ENCODE results near the gene UBE4A.

Gene UBE4A

DNA sequence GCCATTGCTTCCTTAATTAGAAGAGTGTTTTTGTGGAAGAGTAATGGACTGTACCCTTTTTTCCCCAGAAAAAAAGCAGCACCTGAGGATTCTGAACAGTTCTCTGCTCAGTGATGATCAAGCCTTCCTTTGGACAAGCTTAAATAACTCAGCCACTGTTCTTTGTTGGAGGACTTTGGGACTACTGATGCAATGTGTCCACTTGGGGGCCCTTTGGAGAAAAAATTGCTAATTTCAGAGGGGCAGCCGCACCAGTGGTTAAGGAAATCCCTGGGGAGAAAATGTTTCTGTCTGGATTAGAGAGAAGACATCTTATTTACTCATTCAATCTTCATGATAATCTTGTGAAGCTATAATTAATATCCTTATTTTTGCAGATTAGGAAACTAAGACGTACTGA is 71.6 kb downstream of the UBE4A start:
- TF ChIP-seq ZBTB7A (IDR thresholded peaks at IDR 0.05; ENCODE audit: low read depth) (no peak), NFIC (IDR thresholded peaks at IDR 0.05) (no peak), RAD21 (IDR thresholded peaks at IDR 0.05; ENCODE audit: low read depth) (no peak), TCF12 (IDR thresholded peaks at IDR 0.05; ENCODE audit: low read depth) (no peak), EGR1 (IDR thresholded peaks at IDR 0.05) (no peak), CEBPB (IDR thresholded peaks at IDR 0.05) (no peak), TEAD4 (IDR thresholded peaks at IDR 0.05) (no peak), EP300 (IDR thresholded peaks at IDR 0.05; ENCODE audit: borderline replicate concordance) (no peak), YY1 (IDR thresholded peaks at IDR 0.05; ENCODE audit: low read depth) (no peak), FOXM1 (IDR thresholded peaks at IDR 0.05; ENCODE audit: borderline replicate concordance, low read depth) (no peak), TAF1 (IDR thresholded peaks at IDR 0.05; ENCODE audit: low read depth) (no peak), CREB1 (IDR thresholded peaks at IDR 0.05; ENCODE audit: low read depth) (no peak)
- TF ChIP-seq, protein P1, sequence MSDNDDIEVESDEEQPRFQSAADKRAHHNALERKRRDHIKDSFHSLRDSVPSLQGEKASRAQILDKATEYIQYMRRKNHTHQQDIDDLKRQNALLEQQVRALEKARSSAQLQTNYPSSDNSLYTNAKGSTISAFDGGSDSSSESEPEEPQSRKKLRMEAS (IDR thresholded peaks at IDR 0.05): no peak
- TF ChIP-seq, protein P2, sequence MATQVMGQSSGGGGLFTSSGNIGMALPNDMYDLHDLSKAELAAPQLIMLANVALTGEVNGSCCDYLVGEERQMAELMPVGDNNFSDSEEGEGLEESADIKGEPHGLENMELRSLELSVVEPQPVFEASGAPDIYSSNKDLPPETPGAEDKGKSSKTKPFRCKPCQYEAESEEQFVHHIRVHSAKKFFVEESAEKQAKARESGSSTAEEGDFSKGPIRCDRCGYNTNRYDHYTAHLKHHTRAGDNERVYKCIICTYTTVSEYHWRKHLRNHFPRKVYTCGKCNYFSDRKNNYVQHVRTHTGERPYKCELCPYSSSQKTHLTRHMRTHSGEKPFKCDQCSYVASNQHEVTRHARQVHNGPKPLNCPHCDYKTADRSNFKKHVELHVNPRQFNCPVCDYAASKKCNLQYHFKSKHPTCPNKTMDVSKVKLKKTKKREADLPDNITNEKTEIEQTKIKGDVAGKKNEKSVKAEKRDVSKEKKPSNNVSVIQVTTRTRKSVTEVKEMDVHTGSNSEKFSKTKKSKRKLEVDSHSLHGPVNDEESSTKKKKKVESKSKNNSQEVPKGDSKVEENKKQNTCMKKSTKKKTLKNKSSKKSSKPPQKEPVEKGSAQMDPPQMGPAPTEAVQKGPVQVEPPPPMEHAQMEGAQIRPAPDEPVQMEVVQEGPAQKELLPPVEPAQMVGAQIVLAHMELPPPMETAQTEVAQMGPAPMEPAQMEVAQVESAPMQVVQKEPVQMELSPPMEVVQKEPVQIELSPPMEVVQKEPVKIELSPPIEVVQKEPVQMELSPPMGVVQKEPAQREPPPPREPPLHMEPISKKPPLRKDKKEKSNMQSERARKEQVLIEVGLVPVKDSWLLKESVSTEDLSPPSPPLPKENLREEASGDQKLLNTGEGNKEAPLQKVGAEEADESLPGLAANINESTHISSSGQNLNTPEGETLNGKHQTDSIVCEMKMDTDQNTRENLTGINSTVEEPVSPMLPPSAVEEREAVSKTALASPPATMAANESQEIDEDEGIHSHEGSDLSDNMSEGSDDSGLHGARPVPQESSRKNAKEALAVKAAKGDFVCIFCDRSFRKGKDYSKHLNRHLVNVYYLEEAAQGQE (IDR thresholded peaks at IDR 0.05; ENCODE audit: low read depth): no peak
- TF ChIP-seq, protein P3, sequence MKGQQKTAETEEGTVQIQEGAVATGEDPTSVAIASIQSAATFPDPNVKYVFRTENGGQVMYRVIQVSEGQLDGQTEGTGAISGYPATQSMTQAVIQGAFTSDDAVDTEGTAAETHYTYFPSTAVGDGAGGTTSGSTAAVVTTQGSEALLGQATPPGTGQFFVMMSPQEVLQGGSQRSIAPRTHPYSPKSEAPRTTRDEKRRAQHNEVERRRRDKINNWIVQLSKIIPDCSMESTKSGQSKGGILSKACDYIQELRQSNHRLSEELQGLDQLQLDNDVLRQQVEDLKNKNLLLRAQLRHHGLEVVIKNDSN (IDR thresholded peaks at IDR 0.05): no peak

DNA sequence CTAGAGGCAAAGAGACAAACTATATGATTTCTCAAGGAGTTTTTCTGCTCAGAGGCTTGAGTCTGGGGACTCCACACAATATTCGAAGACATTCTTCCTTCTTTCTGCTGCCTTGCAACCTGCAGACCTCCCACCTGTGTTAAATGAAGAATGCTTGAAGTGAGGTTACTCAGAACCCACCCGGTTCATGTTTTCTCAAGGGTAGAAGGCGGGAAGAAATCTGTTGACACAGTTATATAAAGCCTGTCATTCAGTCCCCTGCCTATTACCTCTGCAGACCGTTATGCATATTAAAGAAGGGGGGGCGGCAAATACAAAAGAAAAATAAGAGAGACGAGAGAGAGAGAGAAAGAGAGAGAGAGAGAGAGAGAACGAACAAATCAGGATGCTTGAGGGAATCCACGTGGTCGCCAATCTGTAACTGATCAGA is 74.7 kb downstream of the UBE4A start:
- TF ChIP-seq ZBTB7A (IDR thresholded peaks at IDR 0.05; ENCODE audit: low read depth) (no peak), FOXM1 (IDR thresholded peaks at IDR 0.05; ENCODE audit: borderline replicate concordance, low read depth) (no peak), TEAD4 (IDR thresholded peaks at IDR 0.05) (no peak)
- TF ChIP-seq, protein P3 (IDR thresholded peaks at IDR 0.05): no peak
- TF ChIP-seq, protein P1 (IDR thresholded peaks at IDR 0.05): 0 out of 2 replicates have a peak, but pooled peaks have one; percentile 4

DNA sequence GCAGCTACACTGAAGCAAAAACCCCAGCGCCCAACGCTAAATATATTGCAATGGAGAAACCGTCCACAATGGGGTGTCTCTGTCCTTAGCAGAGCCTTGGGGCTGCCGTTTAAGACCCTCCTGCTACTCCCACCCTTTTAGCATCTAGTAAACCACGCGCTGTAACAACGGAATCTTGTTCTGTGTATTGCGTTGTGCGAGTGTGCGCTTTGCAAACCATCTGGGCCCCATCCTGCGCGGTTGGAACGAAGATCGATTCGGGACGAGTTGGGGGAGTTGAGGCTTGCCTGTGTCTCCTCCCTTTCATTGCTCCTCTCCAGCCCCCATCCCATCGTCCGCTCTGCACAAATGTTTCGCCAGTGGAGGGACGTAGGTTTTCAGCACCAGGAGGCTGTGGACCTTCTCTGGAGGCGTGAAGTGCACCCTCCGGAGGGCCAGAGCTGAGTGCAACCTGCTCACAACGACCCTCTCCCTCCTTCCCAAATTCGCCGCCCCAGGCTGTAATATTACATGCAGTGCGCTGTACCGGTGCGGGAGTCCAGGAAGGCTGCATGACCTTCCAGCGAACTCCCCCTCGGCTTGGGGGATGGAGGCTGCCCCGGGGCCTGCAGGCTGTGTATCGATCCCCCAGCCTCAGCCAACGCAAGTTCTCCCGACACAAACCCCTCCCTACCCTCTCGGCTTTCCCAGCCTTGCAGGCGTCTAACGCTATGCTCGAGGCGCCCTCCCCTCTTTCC is 75.3 kb downstream of the UBE4A start:
- no peak for TF ChIP-seq NFIC (IDR thresholded peaks at IDR 0.05)
- no peak for TF ChIP-seq CEBPB (IDR thresholded peaks at IDR 0.05)
- TF ChIP-seq TAF1 (IDR thresholded peaks at IDR 0.05; ENCODE audit: low read depth): no peak
- peak; percentile 57; the same call in 1 of the 2 replicates for TF ChIP-seq ZBTB7A (IDR thresholded peaks at IDR 0.05; ENCODE audit: low read depth)
- no peak for TF ChIP-seq CREB1 (IDR thresholded peaks at IDR 0.05; ENCODE audit: low read depth)
- TF ChIP-seq, protein P1 (IDR thresholded peaks at IDR 0.05): peak; percentile 42; the same call in 1 of the 2 replicates
- TF ChIP-seq TEAD4 (IDR thresholded peaks at IDR 0.05): no peak
- TF ChIP-seq, protein P2 (IDR thresholded peaks at IDR 0.05; ENCODE audit: low read depth): peak; percentile 87

DNA sequence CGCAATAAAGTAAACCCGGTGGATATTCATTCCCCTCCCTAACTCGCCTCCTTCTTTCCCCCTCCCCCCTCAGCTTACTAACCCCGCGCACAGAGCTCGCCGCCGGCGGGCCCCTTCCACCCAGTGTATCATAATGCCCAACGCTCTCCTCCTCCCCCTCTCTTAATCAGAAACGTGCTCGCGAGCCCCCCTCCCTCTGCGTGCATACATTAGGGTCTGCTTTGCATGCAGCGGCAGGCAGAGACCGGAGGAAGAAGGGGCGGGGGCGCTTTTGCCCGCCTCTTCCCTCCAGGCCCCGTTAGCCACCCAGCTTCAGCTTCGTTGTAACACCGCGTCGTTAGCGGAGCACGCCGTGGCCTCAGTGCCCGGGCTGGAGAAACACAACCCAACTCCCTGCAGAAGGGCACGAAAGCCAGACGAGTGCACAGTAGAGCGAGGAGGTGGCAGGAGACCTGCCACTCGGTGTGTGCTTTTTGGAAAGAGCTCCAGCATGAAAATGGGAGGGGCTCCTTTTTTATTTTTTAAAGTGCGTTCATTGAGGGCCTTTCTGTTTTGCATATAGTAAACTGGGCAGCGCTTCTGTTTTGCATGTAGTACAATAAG is 76.0 kb downstream of the UBE4A start:
- TF ChIP-seq RAD21 (IDR thresholded peaks at IDR 0.05; ENCODE audit: low read depth) (no peak), YY1 (IDR thresholded peaks at IDR 0.05; ENCODE audit: low read depth) (no peak), EP300 (IDR thresholded peaks at IDR 0.05; ENCODE audit: borderline replicate concordance) (no peak), ZBTB7A (IDR thresholded peaks at IDR 0.05; ENCODE audit: low read depth) (0 out of 2 replicates have a peak, but pooled peaks have one; percentile 53)

DNA sequence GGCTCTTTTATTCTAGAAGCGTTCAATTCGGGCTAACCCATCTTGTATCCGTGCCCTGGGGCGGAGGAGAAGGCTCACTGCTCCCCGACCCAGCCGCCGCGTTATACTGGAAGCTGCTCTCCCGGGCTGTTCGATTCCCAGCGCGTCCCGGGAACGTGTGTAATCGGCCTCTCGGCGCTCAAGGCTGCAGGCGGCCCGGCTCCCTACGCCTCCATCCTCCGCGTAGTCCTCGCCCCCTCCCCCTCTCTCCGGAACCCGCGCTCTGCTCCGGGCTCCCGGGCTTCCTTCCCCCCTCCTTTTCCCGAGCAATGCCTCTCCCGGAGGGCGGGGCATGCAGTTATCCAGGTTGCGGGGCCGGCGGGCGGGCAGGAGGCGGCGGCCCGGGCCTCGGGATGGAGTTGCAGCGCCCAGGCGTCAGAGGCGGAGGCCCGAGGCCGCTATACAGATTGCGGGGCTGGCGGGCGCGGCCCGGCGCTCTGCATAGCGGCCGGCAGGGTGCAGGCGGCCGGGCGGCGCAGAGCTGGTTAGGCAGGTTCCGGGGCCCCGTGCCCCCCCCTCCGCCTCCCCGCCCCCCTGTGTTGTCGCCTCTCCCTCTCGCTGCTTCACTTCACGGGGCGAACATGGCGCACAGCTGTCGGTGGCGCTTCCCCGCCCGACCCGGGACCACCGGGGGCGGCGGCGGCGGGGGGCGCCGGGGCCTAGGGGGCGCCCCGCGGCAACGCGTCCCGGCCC is 76.7 kb downstream of the UBE4A start, which contains the start of gene KMT2A:
KMT2A (plus strand) TSS at position 600 of the 732 bp plus-strand sequence; CDS start at position 621, 21 bp downstream.
- TF ChIP-seq YY1 (IDR thresholded peaks at IDR 0.05; ENCODE audit: low read depth): peak; percentile 82
- TF ChIP-seq NFIC (IDR thresholded peaks at IDR 0.05): peak; percentile 31; the same call in 1 of the 2 replicates
- no peak for TF ChIP-seq RAD21 (IDR thresholded peaks at IDR 0.05; ENCODE audit: low read depth)
- no peak for TF ChIP-seq FOXM1 (IDR thresholded peaks at IDR 0.05; ENCODE audit: borderline replicate concordance, low read depth)
- TF ChIP-seq TCF12 (IDR thresholded peaks at IDR 0.05; ENCODE audit: low read depth): peak; percentile 78
- no peak for TF ChIP-seq TEAD4 (IDR thresholded peaks at IDR 0.05)
- TF ChIP-seq EP300 (IDR thresholded peaks at IDR 0.05; ENCODE audit: borderline replicate concordance): peak; percentile 49; the same call in 1 of the 2 replicates
- no peak; the same call in none of the 2 replicates for TF ChIP-seq EGR1 (IDR thresholded peaks at IDR 0.05)
- no peak for TF ChIP-seq CEBPB (IDR thresholded peaks at IDR 0.05)
- 0 out of 2 replicates have a peak, but pooled peaks have one; percentile 13 for TF ChIP-seq ZBTB7A (IDR thresholded peaks at IDR 0.05; ENCODE audit: low read depth)
- TF ChIP-seq TAF1 (IDR thresholded peaks at IDR 0.05; ENCODE audit: low read depth): peak; percentile 69
- TF ChIP-seq, protein P3 (IDR thresholded peaks at IDR 0.05): peak; percentile 23; the same call in 1 of the 2 replicates
- TF ChIP-seq, protein P1 (IDR thresholded peaks at IDR 0.05): peak; percentile 42; the same call in 1 of the 2 replicates
- no peak for TF ChIP-seq CREB1 (IDR thresholded peaks at IDR 0.05; ENCODE audit: low read depth)
- TF ChIP-seq, protein P2 (IDR thresholded peaks at IDR 0.05; ENCODE audit: low read depth): peak; percentile 28; the same call in 1 of the 2 replicates

Measured in Ishikawa (cell line).